B cell (primary cell): ENCODE data around the gene MAPKAP1. TPM values are rescaled to one million over a fixed set of nuclear protein-coding genes. Genes with fewer than 3 reads are reported as not detected.

Experiments
- ATAC-seq: fragments of 200-7000 bp; cut with Tn5 transposase; one replicate; pipeline ENCODE4 v1.10.0; 2021; ENCODE audit warnings: low read depth, mild to moderate bottlenecking, moderate number of reproducible peaks, moderate library complexity
- CTCF ChIA-PET: fragments of 350-600 bp; sonication (Branson Sonifier 250); formaldehyde crosslinking; loops from one replicate; lab custom pipeline; 2021; ENCODE audit warnings: antibody characterized with exemption, inconsistent platforms; lab: Charles Lee
- POLR2A ChIA-PET: fragments of 350-600 bp; sonication (Branson Sonifier 250); formaldehyde crosslinking; loops from one replicate; lab custom pipeline; 2021; ENCODE audit warnings: antibody characterized with exemption; lab: Charles Lee
- DNase-seq: peaks from one replicate; pipeline ENCODE4 v3.0.0; 2013
- H2AFZ ChIP-seq: 2 replicates; pipeline ENCODE4 v1.6.1; 2012; ENCODE audit warnings: mild to moderate bottlenecking, low read depth, low read length; ENCODE audit not compliant: insufficient read depth, poor library complexity, severe bottlenecking
- H3K27ac ChIP-seq, 2 donors: 1 replicate in 1 of 2; 2 replicates in 1 of 2; pipeline ENCODE4 v1.5.1; 2012 to 2013; ENCODE audit warnings: low read length in 2 of 2, mild to moderate bottlenecking in 2 of 2, moderate library complexity in 1 of 2
- H3K27me3 ChIP-seq, 4 experiments: fragments of 200-600 bp in 1 of 4; sonication (generic) in 1 of 4; replicated peaks in 1 of 4; 1 replicate in 2 of 4; 2 replicates in 2 of 4; pipeline versions ENCODE4 v1.6.1 to v1.7.0; 2013 to 2016; ENCODE audit warnings: low read length in 3 of 4, mild to moderate bottlenecking in 2 of 4, mixed read lengths in 1 of 4, moderate library complexity in 1 of 4; ENCODE audit not compliant: insufficient read depth in 4 of 4, control insufficient read depth in 3 of 4; ENCODE audit errors: control extremely low read depth in 1 of 4
- H3K36me3 ChIP-seq, 2 experiments: replicated peaks in 1 of 2; 1 replicate in 1 of 2; 2 replicates in 1 of 2; pipeline versions ENCODE4 v1.6.1 to v1.7.1; 2013; ENCODE audit warnings: low read length in 1 of 2; ENCODE audit not compliant: insufficient read depth in 2 of 2, control insufficient read depth in 1 of 2; ENCODE audit errors: control extremely low read depth in 1 of 2, extremely low read depth in 1 of 2
- H3K4me1 ChIP-seq, 2 donors: fragments of 200-600 bp in 1 of 2; sonication (generic) in 1 of 2; 1 replicate in 1 of 2; 2 replicates in 1 of 2; pipeline versions ENCODE4 v1.5.1 to v1.6.1; 2013 to 2017; ENCODE audit warnings: low read length in 2 of 2; ENCODE audit not compliant: control insufficient read depth in 2 of 2, insufficient read depth in 2 of 2
- H3K4me2 ChIP-seq: replicated peaks from 2 replicates; pipeline ENCODE3; 2012; ENCODE audit warnings: mild to moderate bottlenecking, low read depth, low read length; ENCODE audit not compliant: poor library complexity, severe bottlenecking
- H3K4me3 ChIP-seq, 5 experiments: fragments of 200-600 bp in 1 of 5; sonication (generic) in 1 of 5; 1 replicate in 3 of 5; 2 replicates in 2 of 5; pipeline versions ENCODE4 v1.5.1 to v1.7.0; 2011 to 2016; ENCODE audit warnings: low read length in 4 of 5, mild to moderate bottlenecking in 4 of 5, low read depth in 2 of 5, control low read depth in 1 of 5, moderate library complexity in 1 of 5; ENCODE audit not compliant: insufficient read depth in 1 of 5; ENCODE audit errors: control extremely low read depth in 1 of 5, extremely low read depth in 1 of 5
- H3K79me2 ChIP-seq: fragments of 200-600 bp; sonication (generic); one replicate; pipeline ENCODE4 v1.6.0; 2016; ENCODE audit warnings: low read length; ENCODE audit not compliant: control insufficient read depth, insufficient read depth
- H3K9ac ChIP-seq: fragments of 200-600 bp; sonication (generic); 2 replicates; pipeline ENCODE4 v1.6.1; 2017; ENCODE audit warnings: mild to moderate bottlenecking, low read length, moderate library complexity
- H3K9me3 ChIP-seq, 3 donors: one replicate each; pipeline versions ENCODE4 v1.6.1 to v1.7.1; 2013; ENCODE audit warnings: low read length in 2 of 3; ENCODE audit not compliant: control insufficient read depth in 2 of 3, insufficient read depth in 1 of 3; ENCODE audit errors: control extremely low read depth in 1 of 3
- H4K20me1 ChIP-seq: 2 replicates; pipeline ENCODE4 v1.6.0; 2012; ENCODE audit warnings: mild to moderate bottlenecking, low read length; ENCODE audit not compliant: insufficient read depth, control insufficient read depth, poor library complexity, severe bottlenecking
- H3K27ac Mint-ChIP-seq: one replicate; pipeline ENCODE4 v1.8.0; 2021; ENCODE audit warnings: mixed read lengths
- H3K27me3 Mint-ChIP-seq: one replicate; pipeline ENCODE4 v1.8.0; 2021; ENCODE audit warnings: mixed read lengths
- H3K4me1 Mint-ChIP-seq: one replicate; pipeline ENCODE4 v1.8.0; 2021; ENCODE audit warnings: mixed read lengths
- H3K4me3 Mint-ChIP-seq: one replicate; pipeline ENCODE4 v1.8.0; 2021; ENCODE audit warnings: mixed read lengths
- H3K9me3 Mint-ChIP-seq: one replicate; pipeline ENCODE4 v1.8.0; 2022; ENCODE audit warnings: mixed read lengths; ENCODE audit not compliant: insufficient read depth
- EZH2 ChIP-seq: IDR thresholded peaks from 2 replicates; pipeline ENCODE4 v1.6.1; 2012; ENCODE audit warnings: borderline replicate concordance, low read depth, mild to moderate bottlenecking, moderate library complexity, low read length; ENCODE audit not compliant: insufficient read depth, poor library complexity, severe bottlenecking
- WGBS: methylation state at CpG from one replicate; pipeline ENCODE4 v1.1.5; 2013; ENCODE audit warnings: missing lambda C conversion rate; ENCODE audit not compliant: insufficient coverage; 5-methylcytosine and 5-hydroxymethylcytosine counted together
- intact Hi-C: fragments of 100-400 bp; cut with micrococcal nuclease; formaldehyde crosslinking; loops from one replicate; pipeline ENCODE4 v1.10.0; 2022
- polyA plus RNA-seq: library from polyadenylated mRNA; depleted of rRNA; stranded (reverse); fragments of >200 nt; gene quantifications from 2 replicates; pipeline ENCODE4 v1.2.3, GENCODE V29; 2012
- total RNA-seq, 2 donors: library from RNA; stranded (reverse); fragments of 120-200 nt in 1 of 2; gene quantifications; 1 replicate in 1 of 2; 2 replicates in 1 of 2; pipeline versions ENCODE4 v1.2.3 to v1.2.4, GENCODE V29; 2013 to 2022
- TF ChIP-seq, protein P1 (sequence below): fragments of 200-600 bp; IDR thresholded peaks from one replicate; pipeline ENCODE4 v1.8.0; 2022; ENCODE audit warnings: antibody characterized with exemption, mild to moderate bottlenecking

MAPKAP1 gene
- total and polyA plus RNA-seq, 2 donors (not counting 1 experiment from before 2014, with no cell fraction given) = 51.6 to 62.4 TPM

DNA sequence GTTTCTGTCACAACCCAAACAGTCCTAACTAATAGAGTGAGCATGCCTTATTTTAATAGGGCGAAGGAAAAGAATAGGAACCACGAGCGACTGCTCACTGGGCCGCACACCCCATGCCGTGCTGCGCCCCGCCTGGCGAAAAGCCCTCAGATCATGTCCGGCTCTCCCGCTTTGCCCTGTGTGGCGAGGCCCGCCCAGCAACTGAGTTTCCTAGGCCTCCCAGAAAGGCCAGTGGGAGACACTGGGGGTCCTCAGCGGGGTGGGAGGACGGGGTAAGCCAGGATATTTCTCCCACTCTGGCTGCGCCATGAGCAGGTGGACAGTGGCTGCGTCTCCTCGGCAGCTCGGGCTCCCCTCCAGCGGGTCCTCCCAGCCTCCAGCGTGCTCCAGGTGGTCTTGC is 307.3 kb downstream of the MAPKAP1 start:
- CTCF ChIA-PET = interaction anchor here (1.5 kb wide), 1 partner anchor 8 kb away, joined by 5 read pairs; no protein-coding TSS in a partner anchor
- POLR2A ChIA-PET = no interaction called here
- intact Hi-C loops = no loop called here

DNA sequence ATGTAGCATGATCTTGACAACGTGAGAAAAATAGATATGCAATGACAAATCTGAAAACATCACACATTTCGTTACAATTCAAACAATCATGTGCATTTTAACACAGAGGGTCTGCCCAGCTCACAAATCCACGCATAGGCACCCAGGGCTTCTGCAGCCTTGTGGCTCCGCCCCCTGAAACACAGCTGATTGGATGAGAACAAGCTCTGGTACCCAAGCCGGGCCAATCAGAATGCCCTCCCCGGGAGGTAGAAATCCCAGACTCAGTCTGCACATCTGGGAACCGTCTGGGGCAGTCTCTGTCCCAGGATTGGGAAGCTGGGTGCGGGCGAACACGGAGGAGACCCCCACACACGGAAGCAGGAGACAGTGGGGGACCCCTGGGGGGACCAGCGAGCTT is 307.8 kb downstream of the MAPKAP1 start:
- H2AFZ ChIP-seq = no peak overlapping the region
- intact Hi-C loops = no loop called here
- H3K9me3 ChIP-seq = no peaks in the 10 kb centered on the region
- no peak overlapping the region for H3K27ac ChIP-seq
- no peak overlapping the region for H3K27ac Mint-ChIP-seq
- WGBS = 98% methylated on average over 11 of the region's 12 CpGs
- no peak overlapping the region for H3K4me3 ChIP-seq
- H3K36me3 ChIP-seq = no peaks in the 10 kb centered on the region
- no peak for ATAC-seq
- no peaks in the 10 kb centered on the region for H3K27me3 Mint-ChIP-seq
- POLR2A ChIA-PET = no interaction called here
- H3K4me1 Mint-ChIP-seq = no peaks in the 10 kb centered on the region
- DNase-seq = no peak
- H3K9ac ChIP-seq = no peak overlapping the region
- no peaks in the 10 kb centered on the region for H3K79me2 ChIP-seq
- H3K4me1 ChIP-seq = no peaks in the 10 kb centered on the region
- no peaks in the 10 kb centered on the region for H4K20me1 ChIP-seq
- H3K9me3 Mint-ChIP-seq = no peaks in the 10 kb centered on the region
- CTCF ChIA-PET = interaction anchor here (1.5 kb wide), 1 partner anchor 8 kb away, joined by 5 read pairs; no protein-coding TSS in a partner anchor
- TF ChIP-seq, protein P1, sequence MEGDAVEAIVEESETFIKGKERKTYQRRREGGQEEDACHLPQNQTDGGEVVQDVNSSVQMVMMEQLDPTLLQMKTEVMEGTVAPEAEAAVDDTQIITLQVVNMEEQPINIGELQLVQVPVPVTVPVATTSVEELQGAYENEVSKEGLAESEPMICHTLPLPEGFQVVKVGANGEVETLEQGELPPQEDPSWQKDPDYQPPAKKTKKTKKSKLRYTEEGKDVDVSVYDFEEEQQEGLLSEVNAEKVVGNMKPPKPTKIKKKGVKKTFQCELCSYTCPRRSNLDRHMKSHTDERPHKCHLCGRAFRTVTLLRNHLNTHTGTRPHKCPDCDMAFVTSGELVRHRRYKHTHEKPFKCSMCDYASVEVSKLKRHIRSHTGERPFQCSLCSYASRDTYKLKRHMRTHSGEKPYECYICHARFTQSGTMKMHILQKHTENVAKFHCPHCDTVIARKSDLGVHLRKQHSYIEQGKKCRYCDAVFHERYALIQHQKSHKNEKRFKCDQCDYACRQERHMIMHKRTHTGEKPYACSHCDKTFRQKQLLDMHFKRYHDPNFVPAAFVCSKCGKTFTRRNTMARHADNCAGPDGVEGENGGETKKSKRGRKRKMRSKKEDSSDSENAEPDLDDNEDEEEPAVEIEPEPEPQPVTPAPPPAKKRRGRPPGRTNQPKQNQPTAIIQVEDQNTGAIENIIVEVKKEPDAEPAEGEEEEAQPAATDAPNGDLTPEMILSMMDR = no peak
- no peak for TF ChIP-seq EZH2
- no peak overlapping the region for H3K4me2 ChIP-seq
- H3K4me3 Mint-ChIP-seq = no peak overlapping the region
- no peaks in the 10 kb centered on the region for H3K27me3 ChIP-seq

More for the DNA sequence above, 307.3 kb downstream of the MAPKAP1 start:
- Histone ChIP-seq H2AFZ (no peak overlapping the region), H3K27me3 (no peaks in the 10 kb centered on the region), H4K20me1 (no peaks in the 10 kb centered on the region), H3K27ac (no peak overlapping the region), H3K9me3 (no peaks in the 10 kb centered on the region), H3K4me3 (no peak overlapping the region), H3K36me3 (no peaks in the 10 kb centered on the region), H3K9ac (no peak overlapping the region), H3K4me1 (no peaks in the 10 kb centered on the region), H3K4me2 (no peak overlapping the region), H3K79me2 (no peaks in the 10 kb centered on the region)
- Mint-ChIP-seq H3K4me1 (no peaks in the 10 kb centered on the region), H3K27ac (no peak overlapping the region), H3K4me3 (no peak overlapping the region), H3K9me3 (no peaks in the 10 kb centered on the region), H3K27me3 (no peaks in the 10 kb centered on the region)
- DNase-seq (no peak), ATAC-seq (no peak)
- TF ChIP-seq, protein P1 = no peak
- no peak for TF ChIP-seq EZH2
- 98% methylated on average over 13 of the region's 20 CpGs for WGBS
